ENCODE results near the gene NAA35. TPM values are rescaled to one million over a fixed set of nuclear protein-coding genes. Genes with fewer than 3 reads are reported as not detected.

The NAA35 gene
- total and polyA plus RNA-seq, 2 experiments from 2014 or later, result 17.8 to 28.6 TPM

DNA sequence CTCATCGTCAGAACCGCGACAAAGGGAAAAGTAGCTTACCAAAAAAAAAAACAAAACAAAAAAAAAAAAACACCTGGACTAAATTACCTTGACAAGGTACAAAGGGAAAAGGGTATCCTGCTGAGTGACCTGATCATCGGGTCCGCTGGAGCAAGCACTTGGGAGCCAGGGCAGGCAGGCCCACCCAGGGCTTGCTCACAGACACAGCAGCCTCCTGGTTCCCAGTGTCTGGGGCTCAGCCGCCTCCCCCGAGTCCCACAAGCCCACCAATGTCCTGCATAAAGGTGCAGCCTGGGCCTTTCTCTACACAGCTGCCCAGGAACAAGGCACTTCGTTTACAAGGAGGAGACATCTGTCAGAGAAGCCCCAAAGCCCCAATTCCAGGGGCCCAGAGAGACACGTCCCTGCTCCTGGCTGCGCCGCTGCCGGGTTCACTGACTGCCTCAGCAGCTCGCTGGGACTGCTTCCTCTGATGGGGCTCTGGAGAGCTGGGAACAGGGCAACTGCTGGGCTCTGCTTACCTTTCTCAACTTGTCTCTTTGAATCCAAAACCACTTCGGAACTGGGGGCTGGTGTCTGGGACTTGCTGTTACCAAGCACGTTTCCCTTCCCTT, 95.0 kb downstream of the NAA35 start:
- no peak for DNase-seq (ENCODE audit: low spot score)
- Histone ChIP-seq H3K4me3 (no peak overlapping the region), H3K36me3 (replicated peaks; ENCODE audit: insufficient read depth, low read depth) (no peaks in the 10 kb centered on the region), H3K27me3 (no peaks in the 10 kb centered on the region), H2AFZ (no peak overlapping the region), H3K4me1 (ENCODE audit: insufficient read depth) (no peaks in the 10 kb centered on the region), H3K4me2 (no peak overlapping the region), H3K9me2 (replicated peaks; ENCODE audit: insufficient read depth) (no peaks in the 10 kb centered on the region), H3K79me2 (no peaks in the 10 kb centered on the region), H3K27ac (no peak overlapping the region), H3K9me3 (ENCODE audit: low read depth) (no peaks in the 10 kb centered on the region), H4K20me1 (ENCODE audit: insufficient read depth, poor library complexity, severe bottlenecking) (no peaks in the 10 kb centered on the region)
- WGBS (ENCODE audit: low lambda C conversion rate, missing lambda C conversion rate), result 84% methylated on average over 15 of the region's 15 CpGs
- TF ChIP-seq EZH2phosphoT487 (IDR thresholded peaks at IDR 0.05; ENCODE audit: low read depth, severe bottlenecking, unreplicated experiment), result no peak
- TF ChIP-seq, protein P1, sequence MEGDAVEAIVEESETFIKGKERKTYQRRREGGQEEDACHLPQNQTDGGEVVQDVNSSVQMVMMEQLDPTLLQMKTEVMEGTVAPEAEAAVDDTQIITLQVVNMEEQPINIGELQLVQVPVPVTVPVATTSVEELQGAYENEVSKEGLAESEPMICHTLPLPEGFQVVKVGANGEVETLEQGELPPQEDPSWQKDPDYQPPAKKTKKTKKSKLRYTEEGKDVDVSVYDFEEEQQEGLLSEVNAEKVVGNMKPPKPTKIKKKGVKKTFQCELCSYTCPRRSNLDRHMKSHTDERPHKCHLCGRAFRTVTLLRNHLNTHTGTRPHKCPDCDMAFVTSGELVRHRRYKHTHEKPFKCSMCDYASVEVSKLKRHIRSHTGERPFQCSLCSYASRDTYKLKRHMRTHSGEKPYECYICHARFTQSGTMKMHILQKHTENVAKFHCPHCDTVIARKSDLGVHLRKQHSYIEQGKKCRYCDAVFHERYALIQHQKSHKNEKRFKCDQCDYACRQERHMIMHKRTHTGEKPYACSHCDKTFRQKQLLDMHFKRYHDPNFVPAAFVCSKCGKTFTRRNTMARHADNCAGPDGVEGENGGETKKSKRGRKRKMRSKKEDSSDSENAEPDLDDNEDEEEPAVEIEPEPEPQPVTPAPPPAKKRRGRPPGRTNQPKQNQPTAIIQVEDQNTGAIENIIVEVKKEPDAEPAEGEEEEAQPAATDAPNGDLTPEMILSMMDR (IDR thresholded peaks at IDR 0.05; ENCODE audit: poor library complexity), result no peak

DNA sequence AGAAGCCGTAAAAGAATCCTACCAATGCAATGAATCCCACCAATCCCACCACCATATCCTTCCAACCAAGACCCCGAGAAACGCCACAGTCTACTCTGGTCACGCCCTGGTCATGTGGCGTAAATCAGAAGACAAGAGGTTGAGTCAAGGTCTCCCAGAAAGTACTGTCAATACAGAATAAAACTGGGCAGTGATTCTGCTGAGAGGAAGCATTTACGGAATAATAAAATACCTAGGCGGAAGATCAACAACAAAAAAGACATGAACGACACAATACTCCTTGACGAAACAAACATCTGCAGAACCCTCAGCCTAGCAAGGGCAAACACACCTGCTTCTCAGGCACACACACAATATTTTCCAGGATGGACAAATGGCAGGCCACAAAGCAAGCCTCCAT, 95.6 kb downstream of the NAA35 start:
- no peaks in the 10 kb centered on the region for H3K79me2 ChIP-seq
- H3K27ac ChIP-seq, result no peak overlapping the region
- no peak overlapping the region for H3K4me2 ChIP-seq
- H4K20me1 ChIP-seq (ENCODE audit: insufficient read depth, poor library complexity, severe bottlenecking), result no peaks in the 10 kb centered on the region
- H3K9me2 ChIP-seq (replicated peaks; ENCODE audit: insufficient read depth), result no peaks in the 10 kb centered on the region
- H3K27me3 ChIP-seq, result no peaks in the 10 kb centered on the region
- 92% methylated on average over 9 of the region's 9 CpGs for WGBS (ENCODE audit: low lambda C conversion rate, missing lambda C conversion rate)
- H3K9me3 ChIP-seq (ENCODE audit: low read depth), result no peaks in the 10 kb centered on the region
- TF ChIP-seq EZH2 (IDR thresholded peaks at IDR 0.05; ENCODE audit: borderline replicate concordance), result no peak
- no peak for TF ChIP-seq EZH2phosphoT487 (IDR thresholded peaks at IDR 0.05; ENCODE audit: low read depth, severe bottlenecking, unreplicated experiment)
- TF ChIP-seq, protein P1 (IDR thresholded peaks at IDR 0.05; ENCODE audit: poor library complexity), result no peak
- no peak for DNase-seq (ENCODE audit: low spot score)
- H3K4me3 ChIP-seq, result no peak overlapping the region
- H3K4me1 ChIP-seq (ENCODE audit: insufficient read depth), result no peaks in the 10 kb centered on the region
- no peaks in the 10 kb centered on the region for H3K36me3 ChIP-seq (replicated peaks; ENCODE audit: insufficient read depth, low read depth)
- no peak overlapping the region for H2AFZ ChIP-seq

- no peak for DNase-seq (ENCODE audit: low spot score)
- no peak overlapping the region for H3K27ac ChIP-seq
- H3K4me1 ChIP-seq (ENCODE audit: insufficient read depth), result no peaks in the 10 kb centered on the region
- no peak overlapping the region for H3K4me2 ChIP-seq
- H3K9me2 ChIP-seq (replicated peaks; ENCODE audit: insufficient read depth), result no peaks in the 10 kb centered on the region
- no peak for TF ChIP-seq EZH2 (IDR thresholded peaks at IDR 0.05; ENCODE audit: borderline replicate concordance)
- no peaks in the 10 kb centered on the region for H4K20me1 ChIP-seq (ENCODE audit: insufficient read depth, poor library complexity, severe bottlenecking)
- WGBS (ENCODE audit: low lambda C conversion rate, missing lambda C conversion rate), result 98% methylated on average over 12 of the region's 12 CpGs
- no peaks in the 10 kb centered on the region for H3K27me3 ChIP-seq
- H3K36me3 ChIP-seq (replicated peaks; ENCODE audit: insufficient read depth, low read depth), result no peaks in the 10 kb centered on the region
- H3K79me2 ChIP-seq, result no peaks in the 10 kb centered on the region
- no peaks in the 10 kb centered on the region for H3K9me3 ChIP-seq (ENCODE audit: low read depth)
- no peak overlapping the region for H2AFZ ChIP-seq
- H3K4me3 ChIP-seq, result no peak overlapping the region
Observed at GRCh38 chr9:86039991-86040860, 99.3 kb downstream of the NAA35 start.

GRCh38 chr9:86040861-86041155, 99.9 kb downstream of the NAA35 start:
- Histone ChIP-seq H3K9me2 (replicated peaks; ENCODE audit: insufficient read depth) (no peaks in the 10 kb centered on the region), H3K4me3 (no peak overlapping the region), H4K20me1 (ENCODE audit: insufficient read depth, poor library complexity, severe bottlenecking) (no peaks in the 10 kb centered on the region), H3K27ac (no peak overlapping the region), H3K9me3 (ENCODE audit: low read depth) (no peaks in the 10 kb centered on the region), H3K4me2 (no peak overlapping the region), H3K27me3 (no peaks in the 10 kb centered on the region), H2AFZ (no peak overlapping the region), H3K36me3 (replicated peaks; ENCODE audit: insufficient read depth, low read depth) (no peaks in the 10 kb centered on the region), H3K79me2 (no peaks in the 10 kb centered on the region), H3K4me1 (ENCODE audit: insufficient read depth) (no peaks in the 10 kb centered on the region)
- TF ChIP-seq EZH2 (IDR thresholded peaks at IDR 0.05; ENCODE audit: borderline replicate concordance) (no peak), EZH2phosphoT487 (IDR thresholded peaks at IDR 0.05; ENCODE audit: low read depth, severe bottlenecking, unreplicated experiment) (no peak)
- TF ChIP-seq, protein P1 (IDR thresholded peaks at IDR 0.05; ENCODE audit: poor library complexity), result no peak
- WGBS (ENCODE audit: low lambda C conversion rate, missing lambda C conversion rate), result 79% methylated on average over 3 of the region's 3 CpGs
- DNase-seq (ENCODE audit: low spot score), result no peak
